GM18867 (cell line): Measurements from ENCODE around the gene SHROOM4.

Experiments used
- ATAC-seq: cut with Tn5 transposase; IDR thresholded peaks from one replicate; pipeline ENCODE4 v1.9.1; 2021; ENCODE audit warnings: mild to moderate bottlenecking, moderate library complexity; ENCODE audit not compliant: unreplicated experiment

Gene SHROOM4

DNA sequence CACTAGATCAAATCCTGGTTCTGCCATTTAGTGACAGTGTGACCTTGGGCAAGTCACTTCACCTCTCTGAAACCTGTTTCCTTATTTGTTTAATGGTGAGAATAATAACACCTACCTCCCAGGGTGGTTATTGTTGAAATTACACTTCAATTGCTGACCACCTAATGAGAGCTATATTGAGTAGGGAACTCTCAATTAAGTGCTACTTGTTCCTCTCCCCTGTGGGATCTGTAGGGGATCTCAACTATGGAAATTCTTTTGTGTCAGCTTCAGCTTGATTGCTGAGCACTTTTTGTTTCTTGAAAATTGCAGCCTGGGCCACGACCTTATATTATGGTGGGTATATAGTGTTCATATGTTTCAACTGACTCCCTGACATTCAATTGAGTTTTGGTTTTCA is 102.1 kb downstream of the SHROOM4 start:
- ATAC-seq = no peak

- ATAC-seq = no peak
These were observed 105.9 kb downstream of the SHROOM4 start for GRCh38 chrX:50707955-50708699.

GRCh38 chrX:50707405-50707804 is 106.6 kb downstream of the SHROOM4 start:
- no peak for ATAC-seq

DNA sequence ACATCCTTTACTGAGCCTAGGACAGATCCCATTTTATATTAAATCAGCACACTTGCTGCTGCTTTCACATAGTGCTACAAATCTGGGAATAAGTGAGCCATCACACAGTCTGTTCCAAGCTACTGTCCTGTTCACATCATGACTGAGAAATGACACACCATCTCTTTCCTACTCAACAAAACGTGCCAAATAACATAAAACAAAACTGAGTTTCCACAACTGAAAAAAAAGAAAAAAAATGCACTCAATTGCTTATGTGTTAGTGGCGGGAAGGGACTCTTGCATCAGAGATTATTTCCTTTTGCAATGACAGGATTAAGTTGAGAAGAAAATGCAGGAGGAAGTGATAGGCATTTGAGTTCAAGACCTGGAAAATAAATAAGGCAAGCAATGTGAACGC is 109.0 kb downstream of the SHROOM4 start:
- ATAC-seq = no peak

DNA sequence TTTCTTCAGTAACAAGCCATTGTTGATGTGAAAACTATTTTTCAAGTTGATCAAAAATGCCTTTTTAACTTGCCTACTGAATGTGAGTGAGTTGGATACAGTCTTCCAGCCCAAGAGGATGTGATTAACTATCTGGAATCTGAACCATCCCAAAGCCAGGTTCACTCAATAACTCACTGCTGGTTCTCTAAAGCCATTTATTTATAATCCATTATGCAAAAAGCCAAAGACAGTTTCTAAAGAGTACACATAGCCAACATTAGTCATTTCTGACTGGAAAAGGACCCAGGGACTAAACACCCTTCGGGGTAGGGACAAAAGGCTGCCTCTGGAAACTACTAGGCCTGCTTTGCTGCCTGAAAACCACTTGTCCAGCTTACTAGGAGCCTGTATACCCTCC is 109.6 kb downstream of the SHROOM4 start:
- ATAC-seq = no peak

GRCh38 chrX:50700921-50701320 is 113.1 kb downstream of the SHROOM4 start:
- no peak for ATAC-seq

DNA sequence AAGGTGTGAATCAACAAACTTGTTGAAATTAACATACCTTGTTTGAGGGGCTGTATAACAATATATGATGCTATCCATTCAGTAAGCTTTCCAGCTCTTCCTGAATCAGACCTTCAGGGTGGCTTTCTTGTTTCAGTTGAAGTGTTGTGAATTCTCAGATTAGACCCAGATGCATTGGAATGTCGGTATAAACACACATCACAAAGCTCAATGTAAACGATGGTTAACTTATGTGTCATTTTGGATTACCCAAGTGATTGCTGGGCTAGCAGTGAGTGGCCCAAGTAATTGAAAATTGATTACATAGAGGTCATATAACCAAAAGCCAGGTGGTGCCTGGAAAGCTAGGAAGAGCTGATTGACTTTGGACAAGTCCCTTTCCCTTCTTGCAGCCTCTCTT is 115.0 kb downstream of the SHROOM4 start:
- ATAC-seq = no peak

GRCh38 chrX:50697691-50698090 is 116.3 kb downstream of the SHROOM4 start:
- ATAC-seq = no peak

GRCh38 chrX:50691820-50692219 is 122.2 kb downstream of the SHROOM4 start:
- ATAC-seq = peak; percentile 99

GRCh38 chrX:50684871-50685270 is 129.1 kb downstream of the SHROOM4 start:
- ATAC-seq = no peak

GRCh38 chrX:50680990-50681389 is 133.0 kb downstream of the SHROOM4 start:
- ATAC-seq = no peak

- ATAC-seq = no peak
These were observed 136.2 kb downstream of the SHROOM4 start for GRCh38 chrX:50677789-50678188.

- ATAC-seq = no peak
These were observed 142.3 kb downstream of the SHROOM4 start for GRCh38 chrX:50671661-50672060.

GRCh38 chrX:50668860-50669259 is 145.1 kb downstream of the SHROOM4 start:
- no peak for ATAC-seq

DNA sequence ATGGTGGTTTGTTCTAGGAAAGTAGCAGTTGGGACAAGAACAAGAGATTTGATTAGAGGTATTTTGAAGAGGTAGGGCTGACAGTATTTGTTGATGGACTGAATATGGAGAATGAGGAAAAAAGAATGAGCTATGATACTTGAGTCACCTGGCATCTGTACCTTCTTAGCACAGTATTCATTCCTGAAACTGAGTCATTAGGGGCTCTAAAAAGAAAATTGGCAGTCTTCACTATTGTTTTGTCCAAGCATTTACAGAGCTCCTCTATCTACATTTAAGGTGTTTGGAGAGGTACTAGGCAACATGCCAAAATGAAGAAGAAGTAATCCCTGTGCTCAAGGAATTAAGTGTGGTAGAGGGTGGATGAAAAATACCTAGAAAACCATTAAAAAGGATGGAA is 165.8 kb downstream of the SHROOM4 start:
- ATAC-seq = no peak

GRCh38 chrX:50644496-50644895 is 169.5 kb downstream of the SHROOM4 start:
- ATAC-seq = no peak

GRCh38 chrX:50643525-50644137 is 170.4 kb downstream of the SHROOM4 start:
- no peak for ATAC-seq

DNA sequence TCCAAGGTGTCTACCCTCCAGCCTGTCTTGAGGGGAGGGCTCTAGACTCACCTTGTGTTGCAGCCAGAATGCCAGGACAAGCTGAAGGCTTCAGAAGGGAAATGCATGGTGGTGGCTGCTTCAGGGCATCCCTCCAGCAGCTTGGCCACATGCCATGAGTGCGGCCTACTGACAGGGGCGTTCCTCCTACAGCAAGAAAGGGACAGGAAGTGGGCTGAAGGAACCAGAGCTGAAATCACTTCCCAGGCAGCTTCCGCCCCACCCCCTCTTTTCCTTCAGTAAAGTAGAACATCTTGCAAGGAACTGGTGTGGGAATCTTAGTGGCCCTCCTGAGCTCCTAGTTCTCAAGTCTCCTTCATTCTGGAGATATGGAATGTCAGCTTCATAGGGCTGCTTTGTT is 175.9 kb downstream of the SHROOM4 start:
- ATAC-seq = no peak

- ATAC-seq = no peak
These were observed 178.1 kb downstream of the SHROOM4 start for GRCh38 chrX:50635817-50636365.

- no peak for ATAC-seq
These were observed 178.8 kb downstream of the SHROOM4 start for GRCh38 chrX:50635162-50635561.

DNA sequence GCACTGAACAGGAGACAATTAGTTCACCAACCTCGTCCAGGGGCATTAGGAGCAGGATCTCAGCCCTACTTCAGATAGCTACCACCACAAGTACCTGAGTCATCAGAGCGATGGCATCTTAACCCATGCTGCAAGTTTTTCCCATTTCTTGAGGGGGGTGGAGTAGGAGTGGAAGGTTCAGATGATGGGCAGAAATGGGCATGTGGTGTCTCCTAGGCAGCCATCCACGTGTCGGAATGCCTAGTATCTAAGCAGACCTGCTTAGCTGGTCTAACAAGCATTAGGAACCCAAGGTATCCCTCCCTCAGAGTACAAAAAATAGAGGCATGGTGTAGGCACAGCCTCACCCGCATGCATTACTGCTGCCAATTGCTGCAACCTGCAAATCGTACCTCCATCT is 184.2 kb downstream of the SHROOM4 start:
- no peak for ATAC-seq

DNA sequence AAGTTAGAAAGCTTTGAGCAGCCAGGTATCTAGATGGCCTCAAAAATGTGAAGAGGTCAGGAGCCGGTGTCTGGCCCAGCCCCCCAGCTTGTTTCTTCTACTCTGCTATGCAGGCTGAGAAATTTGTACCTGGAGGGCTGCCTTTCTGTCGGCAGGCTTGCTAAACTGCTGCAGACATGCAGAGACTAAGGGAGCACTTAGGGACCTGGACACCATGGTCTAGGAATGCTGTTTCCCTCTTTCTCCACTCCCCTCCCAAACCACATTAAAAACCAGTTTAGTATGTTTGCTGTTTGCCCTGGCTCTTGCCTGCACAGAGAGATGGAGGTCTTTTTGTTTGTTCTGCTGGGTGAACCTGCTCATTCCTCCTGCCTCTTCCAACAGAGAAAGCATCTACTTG is 186.3 kb downstream of the SHROOM4 start:
- ATAC-seq = no peak
